Bronchial epithelial cell (primary cell): ENCODE measurements around the gene SPTBN5. TPM values are rescaled to one million over a fixed set of nuclear protein-coding genes. Genes with fewer than 3 reads are reported as not detected.
A peak's percentile ranks its signal among the peaks of the same experiment; 100 is the strongest.

Experiments
- DNase-seq: peaks from one replicate; pipeline ENCODE4 v3.0.0-alpha.2; 2010; ENCODE audit warnings: low read depth
- FAIRE-seq: peaks from 2 replicates; lab custom pipeline; 2011; peaks lifted over from hg19 to GRCh38; lab: Jason Lieb, UNC
- H3K27me3 ChIP-seq: 2 replicates; pipeline ENCODE4 v1.5.1; 2011; ENCODE audit warnings: low read length; ENCODE audit not compliant: control insufficient read depth, insufficient read depth
- H3K36me3 ChIP-seq: 2 replicates; pipeline ENCODE4 v1.5.1; 2011; ENCODE audit warnings: low read length; ENCODE audit not compliant: control insufficient read depth, insufficient read depth
- H3K4me3 ChIP-seq: 2 replicates; pipeline ENCODE4 v1.5.1; 2011; ENCODE audit warnings: mild to moderate bottlenecking, low read depth, low read length, control low read depth
- CTCF ChIP-seq: IDR thresholded peaks from 2 replicates; pipeline ENCODE4 v1.5.1; 2011; ENCODE audit warnings: mild to moderate bottlenecking, moderate library complexity, low read length, control low read depth, inconsistent platforms; ENCODE audit not compliant: insufficient read depth, severe bottlenecking
- total RNA-seq: library from RNA; depleted of rRNA; stranded (reverse); fragments of >200 nt; gene quantifications from 2 replicates; pipeline ENCODE4 v1.2.1, GENCODE V29; 2014

The SPTBN5 gene
- total RNA-seq, 1 donor from 2014 or later: 0.53 TPM

GRCh38 chr15:41881920-41882688 lies 11.7 kb downstream of the SPTBN5 start:
- Histone ChIP-seq H3K4me3 (peak overlapping the region; percentile 30), H3K27me3 (peaks cover 3% of the 10 kb centered on the region), H3K36me3 (no peaks in the 10 kb centered on the region)
- DNase-seq (no peak), FAIRE-seq (no peak)
- TF ChIP-seq CTCF: no peak

GRCh38 chr15:41881550-41881919 lies 12.3 kb downstream of the SPTBN5 start:
- Histone ChIP-seq H3K36me3 (no peaks in the 10 kb centered on the region), H3K4me3 (peak overlapping the region; percentile 13), H3K27me3 (peaks cover 3% of the 10 kb centered on the region)
- no peak for FAIRE-seq
- no peak for DNase-seq
- no peak for TF ChIP-seq CTCF

- no peak for TF ChIP-seq CTCF
- H3K4me3 ChIP-seq: no peak overlapping the region
- no peak for FAIRE-seq
- peaks cover 3% of the 10 kb centered on the region for H3K27me3 ChIP-seq
- no peaks in the 10 kb centered on the region for H3K36me3 ChIP-seq
- DNase-seq: no peak
Observed at GRCh38 chr15:41881086-41881485, 12.8 kb downstream of the SPTBN5 start.

- FAIRE-seq: no peak
- no peaks in the 10 kb centered on the region for H3K36me3 ChIP-seq
- no peak overlapping the region for H3K4me3 ChIP-seq
- DNase-seq: no peak
- TF ChIP-seq CTCF: no peak
- peaks cover 3% of the 10 kb centered on the region for H3K27me3 ChIP-seq
Observed at GRCh38 chr15:41880156-41880877, 13.5 kb downstream of the SPTBN5 start.

GRCh38 chr15:41879321-41879845 lies 14.5 kb downstream of the SPTBN5 start:
- DNase-seq (no peak), FAIRE-seq (no peak)
- no peaks in the 10 kb centered on the region for H3K36me3 ChIP-seq
- no peak overlapping the region for H3K4me3 ChIP-seq
- TF ChIP-seq CTCF: no peak
- peaks cover 3% of the 10 kb centered on the region for H3K27me3 ChIP-seq
